Measurements from ENCODE around the gene CETN1. TPM values are rescaled to one million over a fixed set of nuclear protein-coding genes. Genes with fewer than 3 reads are reported as not detected.
A peak's percentile ranks its signal among the peaks of the same experiment; 100 is the strongest.

CETN1 gene
- total RNA-seq, 4 donors from 2014 or later: not detected

GRCh38 chr18:581096-581495 is 916 bp downstream of the CETN1 start:
- no peak for ATAC-seq
- peaks cover 0 to 11% (median 0%) of the 10 kb centered on the region in 3 donors for H3K9me3 ChIP-seq
- H3K4me3 ChIP-seq: no peak overlapping the region
- TF ChIP-seq POLR2A (IDR thresholded peaks at IDR 0.05) (no peak), EP300 (IDR thresholded peaks at IDR 0.05) (no peak), CTCF (IDR thresholded peaks at IDR 0.05) (no peak)
- no peaks in the 10 kb centered on the region for H3K27me3 ChIP-seq
- no peaks in the 10 kb centered on the region for H3K36me3 ChIP-seq
- WGBS, 2 donors (ENCODE audit: low coverage in 1 of 2): 71 to 85% methylated on average over 1 to 3 of the region's 3 CpGs
- H3K4me1 ChIP-seq: peaks cover 4 to 29% (median 4%) of the 10 kb centered on the region in 3 donors
- no peak overlapping the region for H3K27ac ChIP-seq

GRCh38 chr18:582465-582864 is 2.3 kb downstream of the CETN1 start:
- Histone ChIP-seq H3K4me3 (no peak overlapping the region), H3K36me3 (no peaks in the 10 kb centered on the region), H3K4me1 (peaks cover 4 to 27% (median 4%) of the 10 kb centered on the region in 3 donors), H3K9me3 (peaks cover 0 to 11% (median 0%) of the 10 kb centered on the region in 3 donors), H3K27me3 (no peaks in the 10 kb centered on the region), H3K27ac (no peak overlapping the region)
- no peak for ATAC-seq
- 0 to 28% methylated on average over 2 to 3 of the region's 3 CpGs for WGBS, 2 donors (ENCODE audit: low coverage in 1 of 2)
- TF ChIP-seq POLR2AphosphoS5 (IDR thresholded peaks at IDR 0.05): peak; percentile 69
- TF ChIP-seq EP300 (IDR thresholded peaks at IDR 0.05): no peak

- Histone ChIP-seq H3K4me3 (no peak overlapping the region), H3K36me3 (no peaks in the 10 kb centered on the region), H3K27ac (no peak overlapping the region), H3K27me3 (peaks cover 5% of the 10 kb centered on the region), H3K9me3 (peaks cover 0 to 2% (median 0%) of the 10 kb centered on the region in 3 donors), H3K4me1 (peaks cover 0 to 13% (median 0%) of the 10 kb centered on the region in 3 donors)
- 85 to 90% methylated on average over 2 to 4 of the region's 4 CpGs for WGBS, 2 donors (ENCODE audit: low coverage in 1 of 2)
- ATAC-seq: no peak
- TF ChIP-seq CTCF (IDR thresholded peaks at IDR 0.05): no peak
Observed at GRCh38 chr18:595068-595467, 14.9 kb downstream of the CETN1 start.

- TF ChIP-seq CTCF (IDR thresholded peaks at IDR 0.05) (no peak), POLR2A (IDR thresholded peaks at IDR 0.05) (no peak), EP300 (IDR thresholded peaks at IDR 0.05) (no peak), POLR2AphosphoS5 (IDR thresholded peaks at IDR 0.05) (no peak)
- Histone ChIP-seq H3K36me3 (no peaks in the 10 kb centered on the region), H3K27me3 (peaks cover 5% of the 10 kb centered on the region), H3K4me1 (peaks cover 0 to 13% (median 0%) of the 10 kb centered on the region in 3 donors), H3K9me3 (no peaks in the 10 kb centered on the region), H3K4me3 (no peak overlapping the region), H3K27ac (no peak overlapping the region)
- no peak for ATAC-seq
- WGBS, 2 donors (ENCODE audit: low coverage in 1 of 2): 50 to 63% methylated on average over 1 of the region's 1 CpG
Observed at GRCh38 chr18:595571-595970, 15.4 kb downstream of the CETN1 start.

- H3K27me3 ChIP-seq: peaks cover 5% of the 10 kb centered on the region
- TF ChIP-seq CTCF (IDR thresholded peaks at IDR 0.05): no peak
- no peak for TF ChIP-seq EP300 (IDR thresholded peaks at IDR 0.05)
- no peak for TF ChIP-seq POLR2AphosphoS5 (IDR thresholded peaks at IDR 0.05)
- TF ChIP-seq POLR2A (IDR thresholded peaks at IDR 0.05): no peak
- peaks cover 0 to 13% (median 0%) of the 10 kb centered on the region in 3 donors for H3K4me1 ChIP-seq
- H3K4me3 ChIP-seq: peak overlapping the region in 1 of 2 donors; percentile 49
- H3K9me3 ChIP-seq: no peaks in the 10 kb centered on the region
- WGBS, 2 donors (ENCODE audit: low coverage in 1 of 2): 27 to 71% methylated on average over 2 to 13 of the region's 24 CpGs
- ATAC-seq: no peak
- H3K36me3 ChIP-seq: no peaks in the 10 kb centered on the region
- H3K27ac ChIP-seq: peak overlapping the region in 1 of 4 donors; percentile 44
Observed at GRCh38 chr18:596288-596881, 16.2 kb downstream of the CETN1 start.

All from gastroesophageal sphincter (tissue), 4 donors.